Sigmoid colon (tissue), 7 donors: ENCODE data around the gene APCS. TPM values are rescaled to one million over a fixed set of nuclear protein-coding genes. Genes with fewer than 3 reads are reported as not detected.

Experiments
- DNase-seq: peaks from one replicate; pipeline ENCODE4 v3.0.0-alpha.2; 2019
- H3K27ac ChIP-seq, 4 donors: fragments of 200-600 bp; sonication (generic); one replicate each; pipeline ENCODE4 v1.5.1; 2016 to 2019; ENCODE audit warnings: mild to moderate bottlenecking in 1 of 4
- H3K27me3 ChIP-seq, 3 donors: fragments of 200-600 bp; sonication (generic); one replicate each; pipeline ENCODE4 v1.5.1; 2019; ENCODE audit warnings: mild to moderate bottlenecking in 1 of 3
- H3K36me3 ChIP-seq, 4 donors: fragments of 200-600 bp; sonication (generic); one replicate each; pipeline ENCODE4 v1.5.1; 2016 to 2019
- H3K4me1 ChIP-seq, 4 donors: fragments of 200-600 bp; sonication (generic); one replicate each; pipeline ENCODE4 v1.5.1; 2017 to 2019
- H3K4me3 ChIP-seq, 4 donors: fragments of 200-600 bp; sonication (generic); one replicate each; pipeline ENCODE4 v1.5.1; 2017 to 2019; ENCODE audit warnings: mild to moderate bottlenecking in 2 of 4, moderate library complexity in 1 of 4
- H3K9me3 ChIP-seq, 4 donors: fragments of 200-600 bp in 3 of 4; sonication (generic) in 3 of 4; one replicate each; pipeline versions ENCODE4 v1.5.1 to v1.6.1; 2013 to 2019
- EP300 ChIP-seq, 4 donors: sonication (generic); formaldehyde crosslinking; IDR thresholded peaks; one replicate each; pipeline ENCODE4 v1.6.1; 2017; ENCODE audit warnings: antibody characterized with exemption in 4 of 4
- POLR2A ChIP-seq, 2 donors: fragments of 450-650 bp; IDR thresholded peaks; one replicate each; pipeline ENCODE4 v1.6.1; 2016; ENCODE audit warnings: antibody characterized with exemption in 2 of 2, mild to moderate bottlenecking in 2 of 2, moderate library complexity in 2 of 2
- POLR2AphosphoS5 ChIP-seq, 4 donors: sonication (generic); formaldehyde crosslinking; IDR thresholded peaks; one replicate each; pipeline ENCODE4 v1.6.1; 2017; ENCODE audit warnings: antibody characterized with exemption in 4 of 4
- WGBS, 2 donors: extraction: QIAGEN DNeasy Blood & Tissue Kit; methylation state at CpG; one replicate each; pipeline ENCODE4 v1.1.7; 2013; 5-methylcytosine and 5-hydroxymethylcytosine counted together
- intact Hi-C: fragments of 100-400 bp; cut with DNase I; formaldehyde crosslinking; loops from one replicate; pipeline ENCODE4 v1.15.1; 2023
- polyA plus RNA-seq, 3 donors: library from polyadenylated mRNA; stranded (reverse); fragments of 200-250 nt; gene quantifications; one replicate each; pipeline ENCODE4 v1.2.3, GENCODE V29; 2013
- total RNA-seq, 4 donors: library from RNA; depleted of rRNA; stranded (reverse); fragments of >200 nt; gene quantifications; one replicate each; pipeline ENCODE4 v1.1.0, GENCODE V29; 2016
- TF ChIP-seq, protein P1 (sequence below), 4 experiments: fragments of 450-650 bp in 3 of 4; fragments of 200-600 bp in 1 of 4; IDR thresholded peaks; one replicate each; pipeline ENCODE4 v1.5.1; 2016 to 2019; ENCODE audit warnings: antibody characterized with exemption in 4 of 4, mild to moderate bottlenecking in 3 of 4, moderate library complexity in 2 of 4
- donor health status: healthy with polysubstance abuse.
- donor health status: Bipolar disorder and iron deficiency.
- donor health status: healthy.

Gene APCS
- total and polyA plus RNA-seq, 7 donors, result not detected

DNA sequence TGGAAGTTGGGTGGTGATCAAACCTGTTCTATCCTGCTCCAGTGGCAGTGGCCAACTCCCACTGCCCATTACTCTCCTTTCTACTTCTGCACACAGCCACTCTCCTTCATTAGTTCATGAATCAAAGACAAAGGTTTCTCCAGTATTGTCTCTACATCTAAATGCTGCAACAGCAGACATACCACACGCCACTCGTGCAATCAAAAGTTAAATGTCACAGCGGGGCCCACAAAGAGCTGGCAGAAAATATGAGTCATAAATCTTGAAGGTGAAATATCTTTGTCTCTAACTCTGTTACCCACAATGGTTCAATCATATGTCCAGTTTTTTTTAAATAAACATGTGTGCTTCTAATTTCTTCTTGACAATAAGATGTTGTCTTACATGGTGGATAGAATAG lies 13.3 kb downstream of the APCS start:
- no peak overlapping the region for H3K4me3 ChIP-seq
- H3K27me3 ChIP-seq, result no peaks in the 10 kb centered on the region
- H3K27ac ChIP-seq, result no peak overlapping the region
- intact Hi-C loops, result no loop called here
- WGBS, 2 donors, result 83 to 88% methylated on average over 3 of the region's 3 CpGs
- DNase-seq, result no peak
- no peaks in the 10 kb centered on the region for H3K36me3 ChIP-seq
- TF ChIP-seq EP300 (IDR thresholded peaks at IDR 0.05) (no peak), POLR2A (IDR thresholded peaks at IDR 0.05) (no peak), POLR2AphosphoS5 (IDR thresholded peaks at IDR 0.05) (no peak)
- TF ChIP-seq, protein P1, sequence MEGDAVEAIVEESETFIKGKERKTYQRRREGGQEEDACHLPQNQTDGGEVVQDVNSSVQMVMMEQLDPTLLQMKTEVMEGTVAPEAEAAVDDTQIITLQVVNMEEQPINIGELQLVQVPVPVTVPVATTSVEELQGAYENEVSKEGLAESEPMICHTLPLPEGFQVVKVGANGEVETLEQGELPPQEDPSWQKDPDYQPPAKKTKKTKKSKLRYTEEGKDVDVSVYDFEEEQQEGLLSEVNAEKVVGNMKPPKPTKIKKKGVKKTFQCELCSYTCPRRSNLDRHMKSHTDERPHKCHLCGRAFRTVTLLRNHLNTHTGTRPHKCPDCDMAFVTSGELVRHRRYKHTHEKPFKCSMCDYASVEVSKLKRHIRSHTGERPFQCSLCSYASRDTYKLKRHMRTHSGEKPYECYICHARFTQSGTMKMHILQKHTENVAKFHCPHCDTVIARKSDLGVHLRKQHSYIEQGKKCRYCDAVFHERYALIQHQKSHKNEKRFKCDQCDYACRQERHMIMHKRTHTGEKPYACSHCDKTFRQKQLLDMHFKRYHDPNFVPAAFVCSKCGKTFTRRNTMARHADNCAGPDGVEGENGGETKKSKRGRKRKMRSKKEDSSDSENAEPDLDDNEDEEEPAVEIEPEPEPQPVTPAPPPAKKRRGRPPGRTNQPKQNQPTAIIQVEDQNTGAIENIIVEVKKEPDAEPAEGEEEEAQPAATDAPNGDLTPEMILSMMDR (IDR thresholded peaks at IDR 0.05), result no peak
- H3K4me1 ChIP-seq, result no peaks in the 10 kb centered on the region
- no peaks in the 10 kb centered on the region for H3K9me3 ChIP-seq

DNA sequence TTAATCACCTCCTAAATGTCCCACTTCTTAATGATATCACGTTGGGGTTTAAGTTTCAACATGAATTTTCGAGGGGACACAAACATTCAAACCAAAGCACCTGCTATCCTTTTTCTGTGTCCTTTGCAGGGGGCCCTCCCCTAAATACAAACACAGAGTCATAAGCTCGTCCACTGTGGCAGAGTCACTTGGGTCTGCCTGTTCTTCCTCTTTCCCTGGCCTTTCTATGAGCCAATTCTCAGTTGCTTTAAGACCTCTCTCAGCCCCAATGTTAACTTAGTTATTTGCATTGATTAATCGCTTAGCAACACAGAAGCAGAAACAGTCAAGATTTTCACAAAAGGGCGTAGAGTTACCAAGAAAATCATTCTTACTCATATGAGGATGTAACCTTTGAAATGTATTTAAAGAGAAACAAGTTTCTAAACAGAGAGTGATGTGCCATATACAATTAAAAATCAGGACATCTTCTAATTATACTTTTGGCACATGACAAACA lies 14.9 kb downstream of the APCS start:
- intact Hi-C loops, result no loop called here
- Histone ChIP-seq H3K9me3 (no peaks in the 10 kb centered on the region), H3K27me3 (no peaks in the 10 kb centered on the region), H3K4me3 (no peak overlapping the region), H3K4me1 (no peaks in the 10 kb centered on the region), H3K36me3 (no peaks in the 10 kb centered on the region), H3K27ac (no peak overlapping the region)
- DNase-seq, result no peak
- TF ChIP-seq, protein P1 (IDR thresholded peaks at IDR 0.05), result no peak
- TF ChIP-seq EP300 (IDR thresholded peaks at IDR 0.05) (no peak), POLR2A (IDR thresholded peaks at IDR 0.05) (no peak), POLR2AphosphoS5 (IDR thresholded peaks at IDR 0.05) (no peak)
- 51 to 81% methylated on average over 5 of the region's 5 CpGs for WGBS, 2 donors

DNA sequence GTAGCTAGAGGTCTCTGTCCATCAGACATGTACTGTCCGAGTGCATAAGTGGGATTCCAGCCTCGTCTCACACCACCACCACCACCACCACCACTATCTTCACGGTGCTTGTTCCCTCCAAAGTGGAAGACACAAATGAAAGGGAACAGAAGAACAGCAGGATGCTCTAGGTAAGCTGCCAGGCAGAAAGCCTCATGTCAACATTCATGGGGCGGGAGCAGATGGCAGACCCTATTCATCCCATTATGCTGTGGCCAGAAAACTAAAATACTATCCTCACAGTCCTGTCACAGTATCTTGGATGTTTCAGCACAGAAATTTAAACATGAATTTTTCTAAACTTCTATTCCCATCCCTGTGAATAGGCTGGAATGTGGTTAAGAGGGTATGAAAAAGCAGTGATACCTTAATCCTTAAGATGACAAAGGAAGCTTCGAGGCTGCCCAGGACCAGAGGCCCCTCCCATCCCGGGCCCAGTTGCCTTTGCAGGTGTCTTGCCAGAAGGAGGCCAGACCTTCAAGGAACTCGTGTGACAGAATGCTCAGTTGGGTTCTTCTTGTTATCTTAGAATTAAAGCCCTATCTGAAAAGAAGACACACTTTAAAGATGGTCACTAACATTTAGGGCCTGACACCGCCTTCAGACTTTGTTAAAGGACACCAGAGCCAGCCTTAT lies 24.7 kb downstream of the APCS start:
- TF ChIP-seq POLR2AphosphoS5 (IDR thresholded peaks at IDR 0.05), result no peak
- TF ChIP-seq, protein P1 (IDR thresholded peaks at IDR 0.05), result no peak
- TF ChIP-seq POLR2A (IDR thresholded peaks at IDR 0.05), result no peak
- no peak for TF ChIP-seq EP300 (IDR thresholded peaks at IDR 0.05)
- intact Hi-C loops, result no loop called here
- H3K4me1 ChIP-seq, result no peaks in the 10 kb centered on the region
- DNase-seq, result no peak
- WGBS, 2 donors, result 75 to 83% methylated on average over 8 of the region's 8 CpGs
- no peaks in the 10 kb centered on the region for H3K27me3 ChIP-seq
- H3K4me3 ChIP-seq, result no peak overlapping the region
- no peaks in the 10 kb centered on the region for H3K9me3 ChIP-seq
- no peaks in the 10 kb centered on the region for H3K36me3 ChIP-seq
- H3K27ac ChIP-seq, result no peak overlapping the region

DNA sequence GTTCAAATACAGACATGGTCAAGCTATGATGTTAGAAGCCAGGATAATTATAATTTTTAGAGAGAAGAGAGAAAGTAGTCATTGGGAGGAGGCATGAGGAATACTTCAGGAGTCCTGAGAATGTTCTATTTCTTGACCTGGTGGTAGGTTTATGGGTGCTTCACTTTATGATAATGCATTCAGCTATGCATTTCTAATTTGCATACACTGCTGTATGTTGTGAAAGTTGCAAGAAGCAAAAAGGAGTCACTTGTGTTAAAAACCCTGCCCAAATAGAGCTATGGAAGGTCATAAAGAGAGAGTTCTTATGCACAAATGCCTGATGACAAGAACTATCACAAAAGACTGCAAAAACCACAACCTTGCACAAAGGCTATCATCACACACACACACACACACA lies 45.3 kb downstream of the APCS start:
- no peak for DNase-seq
- Histone ChIP-seq H3K36me3 (no peaks in the 10 kb centered on the region), H3K9me3 (no peaks in the 10 kb centered on the region)

More for the DNA sequence above, 45.3 kb downstream of the APCS start:
- TF ChIP-seq EP300 (IDR thresholded peaks at IDR 0.05), result no peak
- TF ChIP-seq POLR2AphosphoS5 (IDR thresholded peaks at IDR 0.05), result no peak
- no peak for TF ChIP-seq POLR2A (IDR thresholded peaks at IDR 0.05)
- TF ChIP-seq, protein P1 (IDR thresholded peaks at IDR 0.05), result no peak
- Histone ChIP-seq H3K27me3 (no peaks in the 10 kb centered on the region), H3K27ac (no peak overlapping the region), H3K4me1 (no peaks in the 10 kb centered on the region), H3K4me3 (no peak overlapping the region)
- intact Hi-C loops, result no loop called here

Other genes starting within 250 kb of the APCS start
- not detected for gene OR10J4, start 155.6 kb upstream of the APCS start, total RNA-seq
- gene OR10J4, start 155.6 kb upstream of the APCS start, polyA plus RNA-seq, result not detected
- gene OR10J1, start 148.1 kb upstream of the APCS start, total RNA-seq, result not detected
- gene OR10J1, start 148.1 kb upstream of the APCS start, polyA plus RNA-seq, result not detected
- not detected for gene OR10J5, start 51.8 kb upstream of the APCS start, total RNA-seq
- not detected for gene OR10J5, start 51.8 kb upstream of the APCS start, polyA plus RNA-seq
- not detected for gene CRP, start 126.8 kb downstream of the APCS start, total RNA-seq
- gene CRP, start 126.8 kb downstream of the APCS start, polyA plus RNA-seq, result under 1 TPM in 1 of 3 donors, not detected in 2; 0.20 TPM
- gene DUSP23, start 193.1 kb downstream of the APCS start, total RNA-seq, result 10 to 100 TPM; 40.4 to 59.1 (median 51.6) TPM
- 10 to 100 TPM; 77.7 to 88.7 (median 86.5) TPM for gene DUSP23, start 193.1 kb downstream of the APCS start, polyA plus RNA-seq
- not detected for gene FCRL6, start 214.5 kb downstream of the APCS start, total RNA-seq
- under 1 TPM in 1 of 3 donors, not detected in 2; 0.38 TPM for gene FCRL6, start 214.5 kb downstream of the APCS start, polyA plus RNA-seq
- gene SLAMF8, start 239.0 kb downstream of the APCS start, total RNA-seq, result 1 to 10 TPM; 3.3 to 5.0 (median 4.3) TPM
- gene SLAMF8, start 239.0 kb downstream of the APCS start, polyA plus RNA-seq, result 10 to 100 TPM in 2 of 3 donors, 1 to 10 TPM in 1; 2.4 to 16.2 (median 13.3) TPM